Neural progenitor cell (in vitro differentiated cells): ENCODE results near the gene KMT2E. TPM values are rescaled to one million over a fixed set of nuclear protein-coding genes. Genes with fewer than 3 reads are reported as not detected.
A peak's percentile ranks its signal among the peaks of the same experiment; 100 is the strongest.
"Not testable (repeated sequence)": the region's sequence is repeated elsewhere in the genome, so short reads cannot be mapped to it uniquely, and the experiment has no call there.

Experiments used
- DNase-seq: peaks from one replicate; pipeline ENCODE4 v3.0.0-alpha.2; 2016; ENCODE audit warnings: low spot score
- H2AFZ ChIP-seq: fragments of 200-600 bp; sonication (generic); replicated peaks from 2 replicates; pipeline ENCODE4 v1.6.1; 2016; ENCODE audit warnings: antibody characterized with exemption
- H3F3A ChIP-seq: fragments of 200-600 bp; sonication (generic); 2 replicates; pipeline ENCODE4 v1.6.1; 2016; ENCODE audit warnings: antibody characterized with exemption, low read depth
- H3K27ac ChIP-seq: fragments of 200-600 bp; sonication (generic); 2 replicates; pipeline ENCODE4 v1.5.1; 2016; ENCODE audit warnings: mild to moderate bottlenecking
- H3K27me3 ChIP-seq: fragments of 200-600 bp; sonication (generic); 2 replicates; pipeline ENCODE4 v1.6.1; 2016; ENCODE audit warnings: mild to moderate bottlenecking, moderate library complexity
- H3K36me3 ChIP-seq: fragments of 200-600 bp; sonication (generic); 2 replicates; pipeline ENCODE4 v1.5.1; 2016
- H3K4me1 ChIP-seq: fragments of 200-600 bp; sonication (generic); 2 replicates; pipeline ENCODE4 v1.6.1; 2016; ENCODE audit warnings: mixed run types
- H3K4me2 ChIP-seq: fragments of 200-600 bp; sonication (generic); 2 replicates; pipeline ENCODE4 v1.6.1; 2016
- H3K4me3 ChIP-seq: fragments of 200-600 bp; sonication (generic); 2 replicates; pipeline ENCODE4 v1.5.1; 2016
- H3K79me2 ChIP-seq: fragments of 200-600 bp; sonication (generic); 2 replicates; pipeline ENCODE4 v1.6.1; 2016; ENCODE audit warnings: low read depth
- H3K9ac ChIP-seq: fragments of 200-600 bp; sonication (generic); 2 replicates; pipeline ENCODE4 v1.6.1; 2016
- H3K9me3 ChIP-seq: fragments of 200-600 bp; sonication (generic); 2 replicates; pipeline ENCODE4 v1.5.1; 2016; ENCODE audit warnings: low read depth
- H4K20me1 ChIP-seq: fragments of 200-600 bp; sonication (generic); 2 replicates; pipeline ENCODE4 v1.6.1; 2016; ENCODE audit warnings: low read depth
- H3K27ac Mint-ChIP-seq: 3 replicates; pipeline ENCODE4 v1.8.0; 2021; ENCODE audit warnings: mixed read lengths
- H3K27me3 Mint-ChIP-seq: 2 replicates; pipeline ENCODE4 v1.8.0; 2022; ENCODE audit warnings: low read depth, mild to moderate bottlenecking, inconsistent platforms, moderate library complexity, mixed read lengths; ENCODE audit not compliant: insufficient read depth
- H3K36me3 Mint-ChIP-seq: 3 replicates; pipeline ENCODE4 v1.8.0; 2021; ENCODE audit warnings: mixed read lengths
- H3K4me1 Mint-ChIP-seq: 3 replicates; pipeline ENCODE4 v1.8.0; 2021; ENCODE audit warnings: mixed read lengths
- H3K4me3 Mint-ChIP-seq: 3 replicates; pipeline ENCODE4 v1.8.0; 2021; ENCODE audit warnings: mild to moderate bottlenecking, moderate library complexity, mixed read lengths
- H3K9me3 Mint-ChIP-seq: 3 replicates; pipeline ENCODE4 v1.8.0; 2020; ENCODE audit warnings: mixed read lengths
- EZH2 ChIP-seq: fragments of 200-600 bp; sonication (generic); IDR thresholded peaks from 2 replicates; pipeline ENCODE4 v1.6.1; 2017; ENCODE audit warnings: antibody characterized with exemption, mild to moderate bottlenecking, moderate library complexity
- EZH2phosphoT487 ChIP-seq: fragments of 200-600 bp; sonication (generic); IDR thresholded peaks from 2 replicates; pipeline ENCODE4 v1.6.1; 2017; ENCODE audit warnings: antibody characterized with exemption
- total RNA-seq: library from RNA; depleted of rRNA; stranded (reverse); fragments of >200 nt; gene quantifications from 2 replicates; pipeline ENCODE4 v1.2.3, GENCODE V29; 2015; ENCODE audit warnings: low replicate concordance
- TF ChIP-seq, protein P1 (sequence below): fragments of 200-600 bp; sonication (generic); IDR thresholded peaks from 2 replicates; pipeline ENCODE4 v1.5.1; 2017; ENCODE audit warnings: antibody characterized with exemption, mild to moderate bottlenecking

The KMT2E gene
- total RNA-seq, 1 donor from 2014 or later, result 124 TPM

- Histone ChIP-seq H3K27ac (peak overlapping the region; percentile 97), H3K9me3 (no peaks in the 10 kb centered on the region), H3K4me3 (peak overlapping the region; percentile 62), H3K9ac (no peak overlapping the region), H3F3A (peaks cover 80% of the 10 kb centered on the region), H4K20me1 (peaks cover 20% of the 10 kb centered on the region), H3K4me1 (peaks cover 8% of the 10 kb centered on the region), H2AFZ (no peak overlapping the region), H3K27me3 (no peaks in the 10 kb centered on the region), H3K4me2 (peak overlapping the region; percentile 86), H3K36me3 (no peaks in the 10 kb centered on the region), H3K79me2 (peaks cover 34% of the 10 kb centered on the region)
- H3K27ac Mint-ChIP-seq, result no peak overlapping the region
- DNase-seq, result no peak
- H3K27me3 Mint-ChIP-seq, result peaks cover 2% of the 10 kb centered on the region
- no peak for TF ChIP-seq EZH2phosphoT487
- TF ChIP-seq EZH2, result no peak
- TF ChIP-seq, protein P1, sequence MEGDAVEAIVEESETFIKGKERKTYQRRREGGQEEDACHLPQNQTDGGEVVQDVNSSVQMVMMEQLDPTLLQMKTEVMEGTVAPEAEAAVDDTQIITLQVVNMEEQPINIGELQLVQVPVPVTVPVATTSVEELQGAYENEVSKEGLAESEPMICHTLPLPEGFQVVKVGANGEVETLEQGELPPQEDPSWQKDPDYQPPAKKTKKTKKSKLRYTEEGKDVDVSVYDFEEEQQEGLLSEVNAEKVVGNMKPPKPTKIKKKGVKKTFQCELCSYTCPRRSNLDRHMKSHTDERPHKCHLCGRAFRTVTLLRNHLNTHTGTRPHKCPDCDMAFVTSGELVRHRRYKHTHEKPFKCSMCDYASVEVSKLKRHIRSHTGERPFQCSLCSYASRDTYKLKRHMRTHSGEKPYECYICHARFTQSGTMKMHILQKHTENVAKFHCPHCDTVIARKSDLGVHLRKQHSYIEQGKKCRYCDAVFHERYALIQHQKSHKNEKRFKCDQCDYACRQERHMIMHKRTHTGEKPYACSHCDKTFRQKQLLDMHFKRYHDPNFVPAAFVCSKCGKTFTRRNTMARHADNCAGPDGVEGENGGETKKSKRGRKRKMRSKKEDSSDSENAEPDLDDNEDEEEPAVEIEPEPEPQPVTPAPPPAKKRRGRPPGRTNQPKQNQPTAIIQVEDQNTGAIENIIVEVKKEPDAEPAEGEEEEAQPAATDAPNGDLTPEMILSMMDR, result no peak
- peak overlapping the region; percentile 96 for H3K4me3 Mint-ChIP-seq
- peaks cover 76% of the 10 kb centered on the region for H3K4me1 Mint-ChIP-seq
- no peaks in the 10 kb centered on the region for H3K9me3 Mint-ChIP-seq
- H3K36me3 Mint-ChIP-seq, result peaks cover 14% of the 10 kb centered on the region
These were observed 28.8 kb upstream of the KMT2E start for GRCh38 chr7:104985259-104985617.

DNA sequence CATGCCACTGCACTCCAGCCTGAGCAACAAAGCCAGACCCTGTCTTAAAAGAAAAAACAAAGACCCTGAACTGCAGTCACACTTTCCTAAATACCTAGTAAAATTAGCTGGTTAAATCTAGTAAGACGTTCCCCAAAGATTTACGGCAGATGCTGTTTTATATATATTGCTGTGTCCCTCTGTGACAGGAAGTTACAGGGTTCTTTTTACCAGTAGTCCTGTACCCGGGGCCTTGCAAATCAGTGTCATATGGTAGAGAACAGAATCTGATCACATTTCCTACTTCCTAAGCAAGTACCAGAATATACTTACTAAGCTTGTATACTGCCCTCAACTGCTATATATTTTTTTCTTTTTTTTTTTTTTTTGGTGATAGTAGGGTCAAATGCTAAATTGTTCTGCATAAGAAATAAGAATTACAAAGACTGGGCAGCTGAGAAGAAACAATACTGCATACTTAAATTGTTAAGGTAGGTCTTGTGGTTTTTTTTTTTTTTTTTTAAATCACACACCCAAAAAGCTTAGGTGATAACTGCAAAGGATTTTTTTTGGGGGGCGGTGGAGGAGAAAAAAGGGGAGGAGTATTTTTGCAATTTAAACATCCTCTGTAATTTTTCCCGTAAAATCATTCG lies 27.3 kb upstream of the KMT2E start:
- H3K4me1 Mint-ChIP-seq, result peaks cover 61% of the 10 kb centered on the region
- Histone ChIP-seq H3K79me2 (peaks cover 19% of the 10 kb centered on the region), H3K4me2 (no peak overlapping the region)

DNA sequence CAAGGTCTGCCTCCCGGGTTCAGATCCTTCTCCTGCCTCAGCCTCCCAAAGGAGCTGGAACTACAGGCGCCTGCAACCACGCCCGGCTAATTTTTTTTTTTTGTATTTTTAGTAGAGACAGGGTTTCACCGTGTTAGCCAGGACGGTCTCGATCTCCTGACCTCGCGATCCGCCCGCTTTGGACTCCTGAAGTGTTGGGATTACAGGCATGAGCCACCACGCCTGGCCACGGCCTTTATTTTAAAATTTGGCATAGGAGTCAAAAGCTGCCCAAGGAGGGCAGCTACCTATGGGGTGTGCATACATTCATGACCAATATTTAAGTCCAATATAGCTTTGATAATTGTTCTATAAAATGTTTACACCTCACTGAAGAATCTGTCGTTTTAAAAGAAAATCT lies 26.6 kb upstream of the KMT2E start:
- H3K9me3 Mint-ChIP-seq, H3K36me3 ChIP-seq, H3K4me3 ChIP-seq, H3K27me3 ChIP-seq, H3K4me2 ChIP-seq, H3K9me3 ChIP-seq, H3K27me3 Mint-ChIP-seq, H3K27ac ChIP-seq, H4K20me1 ChIP-seq, H2AFZ ChIP-seq, H3K9ac ChIP-seq, H3K4me3 Mint-ChIP-seq, DNase-seq, H3K27ac Mint-ChIP-seq, H3K4me1 ChIP-seq: not testable (repeated sequence)
- peaks cover 60% of the 10 kb centered on the region for H3F3A ChIP-seq
- peaks cover 55% of the 10 kb centered on the region for H3K4me1 Mint-ChIP-seq
- H3K36me3 Mint-ChIP-seq, result peaks cover 27% of the 10 kb centered on the region
- peaks cover 13% of the 10 kb centered on the region for H3K79me2 ChIP-seq

More for the DNA sequence above, 27.3 kb upstream of the KMT2E start:
- Histone ChIP-seq H2AFZ (no peak overlapping the region), H3K9ac (no peak overlapping the region), H3F3A (peaks cover 67% of the 10 kb centered on the region), H3K4me3 (no peak overlapping the region), H3K27ac (no peak overlapping the region), H4K20me1 (peaks cover 6% of the 10 kb centered on the region), H3K9me3 (no peaks in the 10 kb centered on the region), H3K4me1 (peaks cover 8% of the 10 kb centered on the region), H3K27me3 (no peaks in the 10 kb centered on the region), H3K36me3 (no peaks in the 10 kb centered on the region)
- Mint-ChIP-seq H3K4me3 (peak overlapping the region; percentile 38), H3K27ac (no peak overlapping the region), H3K36me3 (peaks cover 20% of the 10 kb centered on the region), H3K27me3 (peaks cover 2% of the 10 kb centered on the region), H3K9me3 (no peaks in the 10 kb centered on the region)
- DNase-seq, result no peak
- TF ChIP-seq, protein P1, result no peak
- TF ChIP-seq EZH2, result no peak

DNA sequence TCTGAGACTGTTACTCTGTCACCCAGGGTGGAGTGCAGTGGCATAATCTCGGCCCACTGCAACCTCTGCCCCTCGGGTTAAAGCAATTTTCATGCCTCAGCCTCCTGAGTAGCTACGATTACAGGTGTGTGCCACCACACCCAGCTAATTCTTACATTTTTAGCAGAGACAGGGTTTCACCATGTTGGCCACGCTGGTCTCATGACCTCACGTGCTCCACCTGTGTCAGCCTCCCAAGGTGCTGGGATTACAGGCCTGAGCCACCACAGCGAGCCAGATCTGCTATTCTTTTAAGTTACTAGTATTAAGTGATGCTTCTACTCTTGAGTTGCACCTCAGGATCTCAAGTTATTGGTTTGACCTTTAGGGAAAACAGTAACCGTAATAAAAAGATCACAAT lies 23.0 kb upstream of the KMT2E start:
- Histone ChIP-seq H3K27ac (no peak overlapping the region), H3K4me1 (no peaks in the 10 kb centered on the region), H3K4me2 (no peak overlapping the region), H3K36me3 (no peaks in the 10 kb centered on the region), H3K27me3 (no peaks in the 10 kb centered on the region), H3K9me3 (no peaks in the 10 kb centered on the region), H3K79me2 (no peaks in the 10 kb centered on the region), H3F3A (peaks cover 27% of the 10 kb centered on the region), H3K9ac (no peak overlapping the region), H2AFZ (no peak overlapping the region), H3K4me3 (no peak overlapping the region), H4K20me1 (no peaks in the 10 kb centered on the region)
- TF ChIP-seq EZH2phosphoT487, result no peak
- TF ChIP-seq EZH2, result no peak
- TF ChIP-seq, protein P1, result no peak
- Mint-ChIP-seq H3K27me3 (no peaks in the 10 kb centered on the region), H3K4me1 (peaks cover 25% of the 10 kb centered on the region), H3K9me3 (no peaks in the 10 kb centered on the region), H3K36me3 (peaks cover 53% of the 10 kb centered on the region), H3K27ac (no peak overlapping the region), H3K4me3 (no peak overlapping the region)
- no peak for DNase-seq
